Measurements from ENCODE around the gene STEAP2. TPM values are rescaled to one million over a fixed set of nuclear protein-coding genes. Genes with fewer than 3 reads are reported as not detected.

Gene STEAP2
- total RNA-seq, 1 experiment from 2014 or later, result 17.0 TPM

DNA sequence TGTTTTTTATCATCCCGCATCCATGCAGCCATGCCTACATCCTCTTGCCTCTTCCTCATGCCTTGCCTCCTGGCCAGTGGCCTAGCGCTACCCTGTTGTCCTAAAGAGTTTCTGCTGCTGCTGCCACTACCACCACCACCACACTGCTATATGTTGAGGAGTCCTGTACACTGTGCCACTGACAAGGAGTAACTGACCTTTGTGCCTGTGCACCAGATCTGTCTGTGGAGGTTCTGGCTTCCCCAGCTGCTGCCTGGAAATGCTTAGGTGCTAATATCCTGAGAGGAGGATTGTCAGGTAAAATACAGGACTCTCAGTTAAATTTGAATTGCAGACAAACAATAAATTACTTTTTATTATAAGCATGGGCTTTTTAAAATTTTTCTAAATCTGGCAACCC is 26.5 kb downstream of the STEAP2 start:
- no peak overlapping the region for H3K4me3 Mint-ChIP-seq
- no peak for DNase-seq (ENCODE audit: low spot score)
- H3K4me1 Mint-ChIP-seq, result peaks cover 9% of the 10 kb centered on the region
- TF ChIP-seq, protein P1, sequence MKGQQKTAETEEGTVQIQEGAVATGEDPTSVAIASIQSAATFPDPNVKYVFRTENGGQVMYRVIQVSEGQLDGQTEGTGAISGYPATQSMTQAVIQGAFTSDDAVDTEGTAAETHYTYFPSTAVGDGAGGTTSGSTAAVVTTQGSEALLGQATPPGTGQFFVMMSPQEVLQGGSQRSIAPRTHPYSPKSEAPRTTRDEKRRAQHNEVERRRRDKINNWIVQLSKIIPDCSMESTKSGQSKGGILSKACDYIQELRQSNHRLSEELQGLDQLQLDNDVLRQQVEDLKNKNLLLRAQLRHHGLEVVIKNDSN (CRISPR knock-in tag; IDR thresholded peaks at IDR 0.05), result no peak
- TF ChIP-seq ZBTB21 (CRISPR knock-in tag; IDR thresholded peaks at IDR 0.05; ENCODE audit: borderline replicate concordance) (no peak), TEAD1 (CRISPR knock-in tag; IDR thresholded peaks at IDR 0.05) (no peak), CREM (CRISPR knock-in tag; IDR thresholded peaks at IDR 0.05) (no peak), TCF7 (CRISPR knock-in tag; IDR thresholded peaks at IDR 0.05; ENCODE audit: low read depth) (no peak)
- TF ChIP-seq, protein P2, sequence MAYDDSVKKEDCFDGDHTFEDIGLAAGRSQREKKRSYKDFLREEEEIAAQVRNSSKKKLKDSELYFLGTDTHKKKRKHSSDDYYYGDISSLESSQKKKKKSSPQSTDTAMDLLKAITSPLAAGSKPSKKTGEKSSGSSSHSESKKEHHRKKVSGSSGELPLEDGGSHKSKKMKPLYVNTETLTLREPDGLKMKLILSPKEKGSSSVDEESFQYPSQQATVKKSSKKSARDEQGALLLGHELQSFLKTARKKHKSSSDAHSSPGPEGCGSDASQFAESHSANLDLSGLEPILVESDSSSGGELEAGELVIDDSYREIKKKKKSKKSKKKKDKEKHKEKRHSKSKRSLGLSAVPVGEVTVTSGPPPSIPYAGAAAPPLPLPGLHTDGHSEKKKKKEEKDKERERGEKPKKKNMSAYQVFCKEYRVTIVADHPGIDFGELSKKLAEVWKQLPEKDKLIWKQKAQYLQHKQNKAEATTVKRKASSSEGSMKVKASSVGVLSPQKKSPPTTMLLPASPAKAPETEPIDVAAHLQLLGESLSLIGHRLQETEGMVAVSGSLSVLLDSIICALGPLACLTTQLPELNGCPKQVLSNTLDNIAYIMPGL (CRISPR knock-in tag; IDR thresholded peaks at IDR 0.05), result no peak
- H3K36me3 Mint-ChIP-seq, result no peaks in the 10 kb centered on the region
- H3K9me3 Mint-ChIP-seq, result no peaks in the 10 kb centered on the region
- CTCF ChIA-PET, result no interaction called here
- no peaks in the 10 kb centered on the region for H3K27me3 Mint-ChIP-seq (ENCODE audit: low read depth)
- POLR2A ChIA-PET, result no interaction called here
- H3K27ac Mint-ChIP-seq, result no peak overlapping the region
- no peak for ATAC-seq

DNA sequence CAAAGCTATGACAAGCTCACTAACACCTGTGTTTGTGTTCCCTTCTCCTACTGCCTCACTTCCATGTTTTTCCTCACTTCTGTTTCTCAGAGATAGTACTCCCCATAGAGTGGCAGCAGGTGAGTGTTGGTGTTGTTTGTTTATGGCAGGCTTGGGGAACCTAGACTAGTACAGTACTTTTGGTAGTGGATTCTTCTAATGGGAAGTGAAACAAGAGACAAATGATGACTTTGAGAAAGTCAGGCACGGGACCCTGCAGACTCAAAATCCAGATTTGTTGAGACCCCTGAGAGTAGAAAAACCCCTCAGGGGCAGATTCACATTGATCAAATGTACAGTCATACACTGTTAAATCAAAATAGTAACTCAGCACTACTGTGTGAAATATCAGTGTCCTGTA is 27.0 kb downstream of the STEAP2 start:
- CTCF ChIA-PET, result no interaction called here
- no peak overlapping the region; the same call in 1 of the 2 replicates for H3K27ac Mint-ChIP-seq
- H3K9me3 Mint-ChIP-seq, result no peaks in the 10 kb centered on the region
- no peak for ATAC-seq
- no peak overlapping the region for H3K4me3 Mint-ChIP-seq
- H3K4me1 Mint-ChIP-seq, result peaks cover 12% of the 10 kb centered on the region
- TF ChIP-seq HMGA2 (CRISPR knock-in tag; IDR thresholded peaks at IDR 0.05) (no peak), OVOL2 (CRISPR knock-in tag; IDR thresholded peaks at IDR 0.05; ENCODE audit: borderline replicate concordance) (no peak), MXD4 (CRISPR knock-in tag; IDR thresholded peaks at IDR 0.05; ENCODE audit: borderline replicate concordance) (no peak), CREB1 (CRISPR knock-in tag; IDR thresholded peaks at IDR 0.05) (no peak), CBFB (CRISPR knock-in tag; IDR thresholded peaks at IDR 0.05; ENCODE audit: low read depth) (no peak), JAZF1 (CRISPR knock-in tag; IDR thresholded peaks at IDR 0.05) (no peak), NFYB (CRISPR knock-in tag; conservative IDR thresholded peaks at IDR 0.05; ENCODE audit: low read depth) (no peak)
- TF ChIP-seq, protein P3, sequence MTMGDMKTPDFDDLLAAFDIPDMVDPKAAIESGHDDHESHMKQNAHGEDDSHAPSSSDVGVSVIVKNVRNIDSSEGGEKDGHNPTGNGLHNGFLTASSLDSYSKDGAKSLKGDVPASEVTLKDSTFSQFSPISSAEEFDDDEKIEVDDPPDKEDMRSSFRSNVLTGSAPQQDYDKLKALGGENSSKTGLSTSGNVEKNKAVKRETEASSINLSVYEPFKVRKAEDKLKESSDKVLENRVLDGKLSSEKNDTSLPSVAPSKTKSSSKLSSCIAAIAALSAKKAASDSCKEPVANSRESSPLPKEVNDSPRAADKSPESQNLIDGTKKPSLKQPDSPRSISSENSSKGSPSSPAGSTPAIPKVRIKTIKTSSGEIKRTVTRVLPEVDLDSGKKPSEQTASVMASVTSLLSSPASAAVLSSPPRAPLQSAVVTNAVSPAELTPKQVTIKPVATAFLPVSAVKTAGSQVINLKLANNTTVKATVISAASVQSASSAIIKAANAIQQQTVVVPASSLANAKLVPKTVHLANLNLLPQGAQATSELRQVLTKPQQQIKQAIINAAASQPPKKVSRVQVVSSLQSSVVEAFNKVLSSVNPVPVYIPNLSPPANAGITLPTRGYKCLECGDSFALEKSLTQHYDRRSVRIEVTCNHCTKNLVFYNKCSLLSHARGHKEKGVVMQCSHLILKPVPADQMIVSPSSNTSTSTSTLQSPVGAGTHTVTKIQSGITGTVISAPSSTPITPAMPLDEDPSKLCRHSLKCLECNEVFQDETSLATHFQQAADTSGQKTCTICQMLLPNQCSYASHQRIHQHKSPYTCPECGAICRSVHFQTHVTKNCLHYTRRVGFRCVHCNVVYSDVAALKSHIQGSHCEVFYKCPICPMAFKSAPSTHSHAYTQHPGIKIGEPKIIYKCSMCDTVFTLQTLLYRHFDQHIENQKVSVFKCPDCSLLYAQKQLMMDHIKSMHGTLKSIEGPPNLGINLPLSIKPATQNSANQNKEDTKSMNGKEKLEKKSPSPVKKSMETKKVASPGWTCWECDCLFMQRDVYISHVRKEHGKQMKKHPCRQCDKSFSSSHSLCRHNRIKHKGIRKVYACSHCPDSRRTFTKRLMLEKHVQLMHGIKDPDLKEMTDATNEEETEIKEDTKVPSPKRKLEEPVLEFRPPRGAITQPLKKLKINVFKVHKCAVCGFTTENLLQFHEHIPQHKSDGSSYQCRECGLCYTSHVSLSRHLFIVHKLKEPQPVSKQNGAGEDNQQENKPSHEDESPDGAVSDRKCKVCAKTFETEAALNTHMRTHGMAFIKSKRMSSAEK (CRISPR knock-in tag; IDR thresholded peaks at IDR 0.05; ENCODE audit: borderline replicate concordance), result no peak
- TF ChIP-seq, protein P4, sequence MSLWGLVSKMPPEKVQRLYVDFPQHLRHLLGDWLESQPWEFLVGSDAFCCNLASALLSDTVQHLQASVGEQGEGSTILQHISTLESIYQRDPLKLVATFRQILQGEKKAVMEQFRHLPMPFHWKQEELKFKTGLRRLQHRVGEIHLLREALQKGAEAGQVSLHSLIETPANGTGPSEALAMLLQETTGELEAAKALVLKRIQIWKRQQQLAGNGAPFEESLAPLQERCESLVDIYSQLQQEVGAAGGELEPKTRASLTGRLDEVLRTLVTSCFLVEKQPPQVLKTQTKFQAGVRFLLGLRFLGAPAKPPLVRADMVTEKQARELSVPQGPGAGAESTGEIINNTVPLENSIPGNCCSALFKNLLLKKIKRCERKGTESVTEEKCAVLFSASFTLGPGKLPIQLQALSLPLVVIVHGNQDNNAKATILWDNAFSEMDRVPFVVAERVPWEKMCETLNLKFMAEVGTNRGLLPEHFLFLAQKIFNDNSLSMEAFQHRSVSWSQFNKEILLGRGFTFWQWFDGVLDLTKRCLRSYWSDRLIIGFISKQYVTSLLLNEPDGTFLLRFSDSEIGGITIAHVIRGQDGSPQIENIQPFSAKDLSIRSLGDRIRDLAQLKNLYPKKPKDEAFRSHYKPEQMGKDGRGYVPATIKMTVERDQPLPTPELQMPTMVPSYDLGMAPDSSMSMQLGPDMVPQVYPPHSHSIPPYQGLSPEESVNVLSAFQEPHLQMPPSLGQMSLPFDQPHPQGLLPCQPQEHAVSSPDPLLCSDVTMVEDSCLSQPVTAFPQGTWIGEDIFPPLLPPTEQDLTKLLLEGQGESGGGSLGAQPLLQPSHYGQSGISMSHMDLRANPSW (CRISPR knock-in tag; conservative IDR thresholded peaks at IDR 0.05; ENCODE audit: low read depth), result no peak
- TF ChIP-seq, protein P5, sequence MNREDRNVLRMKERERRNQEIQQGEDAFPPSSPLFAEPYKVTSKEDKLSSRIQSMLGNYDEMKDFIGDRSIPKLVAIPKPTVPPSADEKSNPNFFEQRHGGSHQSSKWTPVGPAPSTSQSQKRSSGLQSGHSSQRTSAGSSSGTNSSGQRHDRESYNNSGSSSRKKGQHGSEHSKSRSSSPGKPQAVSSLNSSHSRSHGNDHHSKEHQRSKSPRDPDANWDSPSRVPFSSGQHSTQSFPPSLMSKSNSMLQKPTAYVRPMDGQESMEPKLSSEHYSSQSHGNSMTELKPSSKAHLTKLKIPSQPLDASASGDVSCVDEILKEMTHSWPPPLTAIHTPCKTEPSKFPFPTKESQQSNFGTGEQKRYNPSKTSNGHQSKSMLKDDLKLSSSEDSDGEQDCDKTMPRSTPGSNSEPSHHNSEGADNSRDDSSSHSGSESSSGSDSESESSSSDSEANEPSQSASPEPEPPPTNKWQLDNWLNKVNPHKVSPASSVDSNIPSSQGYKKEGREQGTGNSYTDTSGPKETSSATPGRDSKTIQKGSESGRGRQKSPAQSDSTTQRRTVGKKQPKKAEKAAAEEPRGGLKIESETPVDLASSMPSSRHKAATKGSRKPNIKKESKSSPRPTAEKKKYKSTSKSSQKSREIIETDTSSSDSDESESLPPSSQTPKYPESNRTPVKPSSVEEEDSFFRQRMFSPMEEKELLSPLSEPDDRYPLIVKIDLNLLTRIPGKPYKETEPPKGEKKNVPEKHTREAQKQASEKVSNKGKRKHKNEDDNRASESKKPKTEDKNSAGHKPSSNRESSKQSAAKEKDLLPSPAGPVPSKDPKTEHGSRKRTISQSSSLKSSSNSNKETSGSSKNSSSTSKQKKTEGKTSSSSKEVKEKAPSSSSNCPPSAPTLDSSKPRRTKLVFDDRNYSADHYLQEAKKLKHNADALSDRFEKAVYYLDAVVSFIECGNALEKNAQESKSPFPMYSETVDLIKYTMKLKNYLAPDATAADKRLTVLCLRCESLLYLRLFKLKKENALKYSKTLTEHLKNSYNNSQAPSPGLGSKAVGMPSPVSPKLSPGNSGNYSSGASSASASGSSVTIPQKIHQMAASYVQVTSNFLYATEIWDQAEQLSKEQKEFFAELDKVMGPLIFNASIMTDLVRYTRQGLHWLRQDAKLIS (CRISPR knock-in tag; IDR thresholded peaks at IDR 0.05; ENCODE audit: borderline replicate concordance), result no peak
- POLR2A ChIA-PET, result no interaction called here
- H3K36me3 Mint-ChIP-seq, result no peaks in the 10 kb centered on the region
- peaks cover 3% of the 10 kb centered on the region; the same call in 1 of the 2 replicates for H3K27me3 Mint-ChIP-seq (ENCODE audit: low read depth)
- no peak for DNase-seq (ENCODE audit: low spot score)
